H9 (cell line): Measurements from ENCODE around the gene NSMF. TPM values are rescaled to one million over a fixed set of nuclear protein-coding genes. Genes with fewer than 3 reads are reported as not detected.
A peak's percentile ranks its signal among the peaks of the same experiment; 100 is the strongest.

Experiments used
- DNase-seq: peaks from one replicate; pipeline ENCODE4 v3.0.0-alpha.2; 2017
- H2AFZ ChIP-seq: one replicate; pipeline ENCODE4 v1.6.1; 2013; ENCODE audit warnings: mild to moderate bottlenecking, low read length, control low read depth, moderate library complexity
- H2AK5ac ChIP-seq: 2 replicates; pipeline ENCODE4 v1.6.1; 2013; ENCODE audit warnings: low read length, control low read depth, mixed read lengths; ENCODE audit not compliant: insufficient read length
- H2BK120ac ChIP-seq: one replicate; pipeline ENCODE4 v1.6.1; 2013; ENCODE audit warnings: low read depth, mild to moderate bottlenecking, low read length, control low read depth, inconsistent platforms; ENCODE audit not compliant: poor library complexity, severe bottlenecking
- H2BK12ac ChIP-seq: 2 replicates; pipeline ENCODE4 v1.6.1; 2013; ENCODE audit warnings: low read length, control low read depth, mixed read lengths, low read depth; ENCODE audit not compliant: insufficient read length
- H2BK15ac ChIP-seq: 2 replicates; pipeline ENCODE4 v1.6.1; 2013; ENCODE audit warnings: low read depth, low read length, control low read depth
- H2BK20ac ChIP-seq: one replicate; pipeline ENCODE4 v1.6.1; 2013; ENCODE audit warnings: low read depth, mild to moderate bottlenecking, low read length, control low read depth, inconsistent platforms; ENCODE audit not compliant: poor library complexity, severe bottlenecking
- H2BK5ac ChIP-seq: 2 replicates; pipeline ENCODE4 v1.6.1; 2013; ENCODE audit warnings: low read length, control low read depth, mixed read lengths; ENCODE audit not compliant: insufficient read length
- H3K14ac ChIP-seq: 2 replicates; pipeline ENCODE4 v1.6.1; 2013; ENCODE audit warnings: low read length, control low read depth; ENCODE audit not compliant: insufficient read depth
- H3K18ac ChIP-seq: 2 replicates; pipeline ENCODE4 v1.6.1; 2013; ENCODE audit warnings: low read depth, mild to moderate bottlenecking, mixed read lengths, low read length, control low read depth; ENCODE audit not compliant: insufficient read length
- H3K23ac ChIP-seq: 2 replicates; pipeline ENCODE4 v1.6.1; 2013; ENCODE audit warnings: low read length, control low read depth, mixed read lengths, low read depth; ENCODE audit not compliant: insufficient read length
- H3K23me2 ChIP-seq: 2 replicates; pipeline ENCODE4 v1.6.1; 2013; ENCODE audit warnings: low read depth, mild to moderate bottlenecking, mixed read lengths, low read length, control low read depth; ENCODE audit not compliant: insufficient read length, poor library complexity, severe bottlenecking
- H3K27ac ChIP-seq: 2 replicates; pipeline ENCODE4 v1.5.1; 2013; ENCODE audit warnings: low read length, control low read depth, mixed read lengths, low read depth; ENCODE audit not compliant: insufficient read length
- H3K27me3 ChIP-seq: 2 replicates; pipeline ENCODE4 v1.6.1; 2013; ENCODE audit warnings: low read length, control low read depth, inconsistent platforms; ENCODE audit not compliant: insufficient read depth
- H3K4ac ChIP-seq: 2 replicates; pipeline ENCODE4 v1.6.1; 2013; ENCODE audit warnings: low read depth, mild to moderate bottlenecking, control low read depth, inconsistent platforms, low read length, moderate library complexity
- H3K4me1 ChIP-seq: 2 replicates; pipeline ENCODE4 v1.6.1; 2013; ENCODE audit warnings: low read length, control low read depth, inconsistent platforms; ENCODE audit not compliant: insufficient read depth
- H3K4me2 ChIP-seq: 2 replicates; pipeline ENCODE4 v1.6.1; 2013; ENCODE audit warnings: low read length, control low read depth, mixed read lengths; ENCODE audit not compliant: insufficient read length, insufficient read depth
- H3K56ac ChIP-seq: 2 replicates; pipeline ENCODE4 v1.6.1; 2013; ENCODE audit warnings: low read depth, mild to moderate bottlenecking, mixed read lengths, low read length, control low read depth; ENCODE audit not compliant: insufficient read length
- H3K79me1 ChIP-seq: 2 replicates; pipeline ENCODE4 v1.6.1; 2013; ENCODE audit warnings: low read depth, mild to moderate bottlenecking, moderate library complexity, low read length, control low read depth, inconsistent platforms; ENCODE audit not compliant: insufficient read depth, poor library complexity, severe bottlenecking
- H3K79me2 ChIP-seq: 2 replicates; pipeline ENCODE4 v1.6.1; 2013; ENCODE audit warnings: low read length, control low read depth, inconsistent platforms; ENCODE audit not compliant: insufficient read depth
- H3K9ac ChIP-seq: 2 replicates; pipeline ENCODE4 v1.6.1; 2013; ENCODE audit warnings: low read length, control low read depth, mixed read lengths; ENCODE audit not compliant: insufficient read length; ENCODE audit errors: extremely low read depth
- H3K9me3 ChIP-seq: one replicate; pipeline ENCODE4 v1.6.1; 2013; ENCODE audit warnings: low read depth, low read length, inconsistent platforms; ENCODE audit not compliant: control insufficient read depth
- H3T11ph ChIP-seq: one replicate; pipeline ENCODE4 v1.6.1; 2013; ENCODE audit warnings: mild to moderate bottlenecking, low read length, control low read depth, inconsistent platforms
- H4K20me1 ChIP-seq: one replicate; pipeline ENCODE4 v1.6.1; 2013; ENCODE audit not compliant: control insufficient read depth, insufficient read length, insufficient read depth
- H4K5ac ChIP-seq: 2 replicates; pipeline ENCODE4 v1.6.1; 2013; ENCODE audit warnings: low read depth, mild to moderate bottlenecking, mixed read lengths, low read length, control low read depth; ENCODE audit not compliant: insufficient read length
- H4K8ac ChIP-seq: replicated peaks from 2 replicates; pipeline ENCODE4 v1.6.1; 2013; ENCODE audit warnings: low read length, control low read depth, mixed read lengths, low read depth; ENCODE audit not compliant: insufficient read length
- H4K91ac ChIP-seq: 2 replicates; pipeline ENCODE4 v1.6.1; 2013; ENCODE audit warnings: low read depth, mild to moderate bottlenecking, moderate library complexity, mixed read lengths, low read length, control low read depth; ENCODE audit not compliant: insufficient read length
- H3K27ac Mint-ChIP-seq, 3 experiments: 2 replicates in 2 of 3; 3 replicates in 1 of 3; pipeline ENCODE4 v1.8.0; 2020 to 2021; ENCODE audit warnings: mixed read lengths in 3 of 3, mild to moderate bottlenecking in 1 of 3, moderate library complexity in 1 of 3
- H3K27me3 Mint-ChIP-seq: 2 replicates; pipeline ENCODE4 v1.8.0; 2021; ENCODE audit warnings: low read depth, mild to moderate bottlenecking, moderate library complexity, mixed read lengths
- H3K36me3 Mint-ChIP-seq, 3 experiments: 2 replicates in 2 of 3; 3 replicates in 1 of 3; pipeline ENCODE4 v1.8.0; 2020 to 2021; ENCODE audit warnings: low read depth in 3 of 3, mixed read lengths in 3 of 3; ENCODE audit not compliant: insufficient read depth in 1 of 3
- H3K4me1 Mint-ChIP-seq, 2 experiments: 2 replicates each; pipeline ENCODE4 v1.8.0; 2020; ENCODE audit warnings: mixed read lengths in 2 of 2
- H3K4me3 Mint-ChIP-seq, 2 experiments: 2 replicates in 1 of 2; 3 replicates in 1 of 2; pipeline ENCODE4 v1.8.0; 2020 to 2021; ENCODE audit warnings: mild to moderate bottlenecking in 2 of 2, mixed read lengths in 2 of 2, moderate library complexity in 1 of 2
- H3K9me3 Mint-ChIP-seq, 2 experiments: 2 replicates in 1 of 2; 3 replicates in 1 of 2; pipeline ENCODE4 v1.8.0; 2020; ENCODE audit warnings: mild to moderate bottlenecking in 2 of 2, mixed read lengths in 2 of 2, moderate library complexity in 1 of 2
- CTCF ChIP-seq: fragments of 200-600 bp; sonication (generic); conservative IDR thresholded peaks from 3 replicates; pipeline ENCODE4 v1.8.0; 2021; ENCODE audit warnings: antibody characterized with exemption, mild to moderate bottlenecking
- WGBS: extraction: QIAGEN DNeasy Blood & Tissue Kit; methylation state at CpG from one replicate; pipeline ENCODE4 v1.1.7; 2013; ENCODE audit warnings: missing lambda C conversion rate, low lambda C conversion rate, mixed read lengths; ENCODE audit not compliant: insufficient read length; ENCODE audit errors: extremely low coverage; 5-methylcytosine and 5-hydroxymethylcytosine counted together
- total RNA-seq: library from RNA; stranded (reverse); gene quantifications from 2 replicates; pipeline ENCODE4 v1.2.1, GENCODE V29; 2021

The NSMF gene
- total RNA-seq, 1 experiment from 2014 or later, result 46.3 TPM

- TF ChIP-seq CTCF, result no peak
- peak overlapping the region; percentile 25 for H4K8ac ChIP-seq
- H2BK12ac ChIP-seq, result no peak overlapping the region
- H3K9ac ChIP-seq, result no peak overlapping the region
- H4K20me1 ChIP-seq, result peaks cover 2% of the 10 kb centered on the region
- H3K27me3 ChIP-seq, result no peaks in the 10 kb centered on the region
- no peak overlapping the region for H3K4me2 ChIP-seq
- Mint-ChIP-seq H3K4me3 (no peak overlapping the region), H3K4me1 (no peaks in the 10 kb centered on the region), H3K9me3 (peaks cover 18 to 68% of the 10 kb centered on the region in 2 experiments), H3K27me3 (peaks cover 19% of the 10 kb centered on the region), H3K36me3 (peaks cover 4 to 16% (median 16%) of the 10 kb centered on the region in 3 experiments; a peak in 6 of 7 replicates), H3K27ac (no peak overlapping the region)
- no peaks in the 10 kb centered on the region for H3K4me1 ChIP-seq
- no peak overlapping the region for H2BK20ac ChIP-seq
- H3K18ac ChIP-seq, result no peak overlapping the region
- H3K23me2 ChIP-seq, result no peaks in the 10 kb centered on the region
- H2BK15ac ChIP-seq, result no peak overlapping the region
- H2AFZ ChIP-seq, result no peak overlapping the region
- no peak overlapping the region for H2BK5ac ChIP-seq
- no peaks in the 10 kb centered on the region for H3K9me3 ChIP-seq
- H4K5ac ChIP-seq, result no peak overlapping the region
- no peaks in the 10 kb centered on the region for H3K79me1 ChIP-seq
- H3K23ac ChIP-seq, result no peak overlapping the region
- no peak overlapping the region for H4K91ac ChIP-seq
- H3K27ac ChIP-seq, result no peak overlapping the region
- no peak overlapping the region for H3K14ac ChIP-seq
- H3K79me2 ChIP-seq, result no peaks in the 10 kb centered on the region
- H3T11ph ChIP-seq, result no peak overlapping the region
- H2BK120ac ChIP-seq, result no peak overlapping the region
- H2AK5ac ChIP-seq, result no peak overlapping the region
- no peak overlapping the region for H3K4ac ChIP-seq
- no CpG with 5 or more reads among the region's 16 CpGs for WGBS
- no peak overlapping the region for H3K56ac ChIP-seq
- DNase-seq, result no peak
These were observed 39.6 kb upstream of the NSMF start for GRCh38 chr9:137498720-137499150.
